Right lobe of liver (tissue), 6 donors: ENCODE measurements around the gene USP48. TPM values are rescaled to one million over a fixed set of nuclear protein-coding genes. Genes with fewer than 3 reads are reported as not detected.
A peak's percentile ranks its signal among the peaks of the same experiment; 100 is the strongest.

Experiments used
- ATAC-seq, 4 donors: fragments of 200-7000 bp; cut with Tn5 transposase; one replicate each; pipeline ENCODE4 v1.9.1; 2020; ENCODE audit warnings: mild to moderate bottlenecking in 4 of 4, moderate library complexity in 4 of 4
- DNase-seq, 3 donors: peaks; one replicate each; pipeline ENCODE4 v3.0.0-alpha.2; 2020
- H3K27ac ChIP-seq, 3 donors: fragments of 200-600 bp; one replicate each; pipeline ENCODE4 v1.8.0; 2022
- H3K27me3 ChIP-seq, 2 donors: fragments of 200-600 bp; one replicate each; pipeline ENCODE4 v1.8.0; 2022
- H3K36me3 ChIP-seq, 4 donors: fragments of 200-600 bp; sonication (generic) in 1 of 4; one replicate each; pipeline versions ENCODE4 v1.5.1 to v1.8.0; 2017 to 2022; ENCODE audit warnings: control low read depth in 1 of 4
- H3K4me1 ChIP-seq, 4 donors: fragments of 200-600 bp; sonication (generic) in 1 of 4; one replicate each; pipeline versions ENCODE4 v1.5.1 to v1.8.0; 2017 to 2022; ENCODE audit warnings: control low read depth in 1 of 4
- H3K4me3 ChIP-seq, 3 donors: fragments of 200-600 bp; one replicate each; pipeline ENCODE4 v1.8.0; 2022
- H3K9me3 ChIP-seq, 4 donors: fragments of 200-600 bp; sonication (generic) in 1 of 4; one replicate each; pipeline versions ENCODE4 v1.5.1 to v1.8.0; 2017 to 2022; ENCODE audit warnings: control low read depth in 1 of 4
- CTCF ChIP-seq, 4 donors: fragments of 200-600 bp in 3 of 4; fragments of 450-650 bp in 1 of 4; IDR thresholded peaks; one replicate each; pipeline versions ENCODE4 v1.5.1 to v1.8.0; 2016 to 2022; ENCODE audit warnings: antibody characterized with exemption in 4 of 4, mild to moderate bottlenecking in 2 of 4
- POLR2A ChIP-seq: fragments of 450-650 bp; IDR thresholded peaks from one replicate; pipeline ENCODE4 v1.6.1; 2017; ENCODE audit warnings: antibody characterized with exemption, mild to moderate bottlenecking
- WGBS: methylation state at CpG from one replicate; pipeline ENCODE4 v1.1.6; 2018; ENCODE audit warnings: low coverage, low lambda C conversion rate; ENCODE audit not compliant: insufficient coverage; ENCODE audit errors: missing lambda C conversion rate; 5-methylcytosine and 5-hydroxymethylcytosine counted together
- intact Hi-C, 2 donors: fragments of 100-400 bp; cut with DNase I; formaldehyde crosslinking; loops; one replicate each; pipeline versions ENCODE4 v1.11.2 to v1.14.1; 2022
- total RNA-seq, 6 experiments: library from RNA; depleted of rRNA in 2 of 6; stranded (reverse); fragments of >200 nt in 2 of 6; fragmentation: NEBNext Ultra II Directional in 3 of 6; extraction: Animal tissue kit (Norgen Biotek cat#: 25700) in 3 of 6; gene quantifications; one replicate each; pipeline versions ENCODE4 v1.1.0 to v1.2.4, GENCODE V29; 2016 to 2023
- donor health status: DM: no; HTN: yes; CAD: no.
- donor health status: DM: no; HTN: no; CAD: no.
- donor health status: DM: no; HTN: no; CAD: no.
- donor health status: DM: no; HTN: yes; CAD: no.
- donor health status: DM: no; HTN: yes; CAD: no.

The USP48 gene
- total RNA-seq, 6 experiments from 2014 or later, result 21.3 to 24.5 (median 22.8) TPM

DNA sequence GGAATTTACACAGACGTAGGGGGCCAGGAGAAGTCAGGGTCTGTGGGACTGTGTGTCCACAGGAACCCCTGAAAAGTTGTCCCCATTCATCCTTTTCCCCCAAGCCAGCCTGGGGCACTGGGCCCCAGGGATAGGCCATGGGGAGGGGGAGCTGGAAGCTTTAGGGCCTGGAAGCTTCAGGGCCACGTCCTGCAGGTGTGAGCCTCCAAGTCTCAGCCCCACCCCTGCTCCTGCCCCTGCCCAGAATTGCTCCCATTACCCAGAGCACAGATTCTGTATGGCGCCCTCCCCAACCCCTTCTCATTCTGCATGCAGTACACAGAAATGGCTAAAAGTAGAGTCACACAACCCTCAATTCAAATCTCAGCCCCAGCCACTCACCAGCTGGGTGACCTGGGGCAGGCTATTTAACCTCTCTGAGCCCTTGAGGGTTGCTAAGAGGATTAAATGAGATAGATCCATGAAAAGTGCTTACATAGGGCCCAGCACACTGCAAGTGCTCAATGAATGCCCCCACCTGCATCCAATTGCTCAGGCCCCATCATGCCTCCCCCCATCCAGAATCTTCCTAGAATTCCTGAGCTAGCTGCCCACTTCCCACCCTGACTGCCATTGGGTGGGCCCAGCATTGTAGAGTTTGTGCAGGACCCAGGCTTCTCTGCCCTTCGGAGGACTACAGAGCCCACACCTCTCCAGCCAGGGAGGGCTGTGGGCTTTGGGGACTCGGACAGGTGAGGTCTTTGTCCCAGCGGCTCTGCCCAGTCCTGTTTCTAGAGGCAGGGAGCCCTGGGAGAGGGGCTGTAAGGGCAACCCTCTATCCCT is 120.3 kb downstream of the USP48 start:
- TF ChIP-seq POLR2A (no peak), CTCF (IDR thresholded peaks at IDR 0.05) (no peak)
- no peak overlapping the region for H3K4me3 ChIP-seq
- ATAC-seq (no peak), DNase-seq (peak; percentile 8 to 31 (median 28))
- H3K27me3 ChIP-seq, result no peaks in the 10 kb centered on the region
- intact Hi-C loops, result loop anchor here (10.0 kb wide), 2 partner anchors 148 to 288 kb away; no protein-coding TSS in a partner anchor
- H3K9me3 ChIP-seq, result no peaks in the 10 kb centered on the region
- 83% methylated on average over 1 of the region's 6 CpGs for WGBS
- no peaks in the 10 kb centered on the region for H3K4me1 ChIP-seq
- H3K27ac ChIP-seq, result no peak overlapping the region
- no peaks in the 10 kb centered on the region for H3K36me3 ChIP-seq

DNA sequence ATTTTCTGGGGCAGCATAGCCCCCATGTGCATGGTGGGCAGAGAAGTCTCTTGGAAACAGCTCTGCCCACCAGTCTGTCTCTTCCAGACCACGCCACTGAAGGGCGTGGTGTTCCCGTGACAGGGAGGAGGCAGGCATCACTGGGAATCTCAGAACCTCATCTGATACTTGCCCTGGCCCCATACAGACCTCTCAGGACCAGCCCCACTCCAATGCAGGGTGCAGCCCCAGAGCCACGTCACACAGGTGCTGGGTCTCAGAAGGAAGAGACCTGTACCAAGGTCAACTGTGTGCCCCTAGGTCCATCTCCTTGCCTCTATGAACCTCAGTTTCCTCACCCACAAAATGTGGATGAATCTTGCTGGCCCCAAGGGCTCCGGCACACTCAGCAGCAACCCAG is 121.1 kb downstream of the USP48 start:
- no peaks in the 10 kb centered on the region for H3K27me3 ChIP-seq
- intact Hi-C loops, result loop anchor here (10.0 kb wide), 2 partner anchors 147 to 287 kb away; no protein-coding TSS in a partner anchor

GRCh38 chr1:21659924-21660326 is 123.0 kb downstream of the USP48 start:
- no peak overlapping the region for H3K4me3 ChIP-seq
- ATAC-seq (no peak), DNase-seq (no peak)
- no peak overlapping the region for H3K27ac ChIP-seq
- TF ChIP-seq CTCF (IDR thresholded peaks at IDR 0.05) (no peak), POLR2A (no peak)
- intact Hi-C loops, result loop anchor here (10.0 kb wide), 3 partner anchors 65 to 285 kb away; no protein-coding TSS in a partner anchor
- H3K27me3 ChIP-seq, result no peaks in the 10 kb centered on the region
- no peaks in the 10 kb centered on the region for H3K4me1 ChIP-seq
- no peaks in the 10 kb centered on the region for H3K36me3 ChIP-seq
- no CpG with 5 or more reads among the region's 4 CpGs for WGBS
- no peaks in the 10 kb centered on the region for H3K9me3 ChIP-seq

More for the DNA sequence above, 121.1 kb downstream of the USP48 start:
- ATAC-seq, result no peak
- H3K4me3 ChIP-seq, result no peak overlapping the region
- H3K4me1 ChIP-seq, result no peaks in the 10 kb centered on the region
- no peak overlapping the region for H3K27ac ChIP-seq
- WGBS, result 67% methylated on average over 1 of the region's 5 CpGs
- no peaks in the 10 kb centered on the region for H3K9me3 ChIP-seq
- TF ChIP-seq POLR2A (no peak), CTCF (IDR thresholded peaks at IDR 0.05) (no peak)
- H3K36me3 ChIP-seq, result no peaks in the 10 kb centered on the region
- DNase-seq, result peak in 2 of 3 donors; percentile 14 to 35

DNA sequence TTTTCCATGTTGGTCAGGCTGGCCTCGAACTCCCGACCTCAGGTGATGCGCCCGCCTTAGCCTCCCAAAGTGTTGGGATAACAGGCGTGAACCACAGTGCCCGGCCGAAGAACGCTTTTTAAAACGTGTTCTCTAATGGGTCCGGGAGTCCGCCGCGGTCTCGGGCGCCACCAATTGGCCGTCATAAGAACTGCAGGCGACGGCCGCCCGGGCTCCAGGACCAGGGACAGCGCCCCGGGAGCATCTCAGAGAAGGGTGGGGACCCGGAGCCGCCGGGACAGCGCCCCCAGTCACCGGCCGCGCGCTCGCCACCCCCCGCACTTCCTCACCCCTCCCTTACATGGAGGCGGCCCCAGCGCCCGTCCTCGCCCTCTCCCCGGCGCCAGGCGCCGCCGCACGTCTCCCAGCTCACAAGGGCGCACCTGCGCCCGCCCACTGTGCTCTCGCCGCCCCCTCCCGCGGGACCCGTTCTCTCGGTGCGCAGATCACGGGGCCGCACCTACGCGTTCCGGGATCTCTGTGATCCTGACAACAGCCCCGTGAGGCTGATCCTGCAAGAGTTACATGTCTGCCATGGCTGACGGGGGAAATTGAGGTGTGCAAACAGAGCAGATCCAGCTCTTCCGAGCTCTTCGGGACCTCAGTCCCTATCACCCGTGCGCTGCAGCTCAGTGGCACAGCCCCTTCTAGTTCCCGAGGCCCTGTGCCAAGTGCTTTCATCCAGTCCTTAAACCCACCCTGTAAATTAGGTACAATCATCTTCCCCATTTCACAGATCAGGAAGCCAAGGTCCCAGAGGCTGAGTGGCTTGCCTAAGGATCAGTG is 123.6 kb downstream of the USP48 start:
- H3K27ac ChIP-seq, result no peak overlapping the region
- no peaks in the 10 kb centered on the region for H3K36me3 ChIP-seq
- intact Hi-C loops, result loop anchor here in 1 of 2 donors (10.0 kb wide), 1 partner anchor 65 kb away; no protein-coding TSS in a partner anchor
- TF ChIP-seq POLR2A (no peak), CTCF (IDR thresholded peaks at IDR 0.05) (peak; percentile 92 to 97 (median 94))
- WGBS, result 9% methylated on average over 9 of the region's 64 CpGs
- no peak overlapping the region for H3K4me3 ChIP-seq
- no peaks in the 10 kb centered on the region for H3K4me1 ChIP-seq
- DNase-seq, result peak; percentile 77 to 82 (median 79)
- peak; percentile 86 to 98 (median 92) for ATAC-seq
- no peaks in the 10 kb centered on the region for H3K9me3 ChIP-seq
- no peaks in the 10 kb centered on the region for H3K27me3 ChIP-seq
